Hepatocyte (in vitro differentiated cells): ENCODE data around the gene RGS3.

Experiments used
- CTCF ChIP-seq: fragments of 200-600 bp; sonication (generic); IDR thresholded peaks from 2 replicates; pipeline ENCODE4 v1.5.1; 2016; ENCODE audit warnings: antibody characterized with exemption, mild to moderate bottlenecking; ENCODE audit not compliant: poor library complexity
- EZH2phosphoT487 ChIP-seq: fragments of 200-600 bp; sonication (generic); IDR thresholded peaks from one replicate; pipeline ENCODE4 v1.6.1; 2018; ENCODE audit warnings: antibody characterized with exemption, mild to moderate bottlenecking, low read depth, moderate library complexity; ENCODE audit not compliant: unreplicated experiment, severe bottlenecking

GRCh38 chr9:113452113-113452605, 11.4 kb upstream of the RGS3 start:
- TF ChIP-seq CTCF (no peak), EZH2phosphoT487 (no peak)
